Superior temporal gyrus (tissue), 1 donor: Measurements from ENCODE around the gene ACVR1B.

Experiments used
- DNase-seq: peaks from one replicate; pipeline ENCODE4 v3.0.0-alpha.2; 2016; ENCODE audit errors: extremely low spot score

Gene ACVR1B

DNA sequence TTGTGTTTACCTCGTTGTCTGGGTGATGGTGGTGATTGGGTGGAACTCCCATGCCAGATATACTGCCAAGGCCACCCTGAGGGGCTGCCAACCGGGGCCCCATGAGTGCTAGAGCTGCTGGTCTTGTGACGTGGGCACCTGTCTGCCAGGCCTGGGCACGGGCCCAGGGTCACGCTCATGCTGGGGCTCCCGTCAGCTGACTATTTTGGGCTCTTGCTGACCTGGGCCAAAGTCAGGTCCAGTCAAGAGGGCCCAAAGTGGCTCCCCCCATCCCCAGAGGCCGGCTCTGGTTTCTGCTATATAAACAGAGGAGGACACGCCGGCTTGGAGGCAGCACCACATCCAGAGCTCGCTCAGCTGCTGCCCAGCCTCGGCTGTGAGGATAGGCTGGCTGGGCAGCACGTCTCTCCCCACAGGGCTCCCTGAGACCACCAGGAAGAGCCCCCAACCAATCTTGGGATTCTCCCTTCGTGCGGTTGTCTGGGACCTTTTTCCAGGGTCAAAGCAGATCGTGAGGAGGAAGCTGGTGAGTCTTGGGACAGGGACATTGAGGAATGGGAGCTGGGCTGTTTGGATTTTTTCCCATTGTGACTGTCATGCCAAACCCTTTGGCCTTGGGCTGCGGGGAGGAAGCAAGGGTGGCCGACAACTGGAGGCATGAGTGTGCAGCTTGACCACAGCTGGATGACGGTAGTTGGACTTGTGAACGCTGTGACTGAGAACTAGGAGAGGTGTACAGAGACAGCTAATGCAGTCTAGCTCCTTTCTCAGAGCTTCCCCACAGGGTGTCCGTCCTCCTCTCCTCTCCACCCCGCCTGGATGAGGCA lies 92.1 kb downstream of the ACVR1B start:
- DNase-seq: no peak

DNA sequence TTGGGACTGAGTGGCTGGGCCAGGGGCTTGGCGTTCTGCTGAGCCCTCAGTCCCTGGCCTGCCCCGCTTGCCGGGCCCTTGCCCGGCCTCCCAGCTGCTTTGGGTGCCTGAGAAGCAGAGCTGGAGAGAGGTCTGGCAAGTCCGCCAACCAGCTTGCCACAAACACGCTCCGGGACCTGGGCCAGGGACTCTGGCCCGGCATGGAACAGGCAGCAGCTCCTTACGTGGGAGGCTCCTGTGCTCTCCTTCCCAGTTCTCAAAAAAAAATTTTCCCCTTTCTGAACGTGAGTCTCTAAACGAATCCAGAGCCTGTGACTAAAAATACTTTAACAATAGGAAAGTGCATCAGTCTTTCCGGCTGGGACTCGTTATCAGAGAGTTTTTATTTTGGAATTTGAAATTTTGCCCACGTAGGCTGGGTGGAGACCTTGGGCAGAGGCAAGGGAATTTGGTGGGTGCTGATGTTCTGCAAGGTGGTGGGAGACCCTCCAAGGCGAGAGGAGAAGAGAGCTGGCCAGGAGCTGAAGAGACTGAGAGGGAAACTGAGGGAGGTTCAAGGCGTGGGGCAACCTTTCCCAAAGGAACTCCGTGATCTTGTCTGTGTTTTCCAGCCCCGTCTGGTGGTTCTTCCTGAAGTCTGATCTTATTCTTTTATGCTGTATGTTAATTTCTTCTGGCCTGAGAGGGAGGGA lies 92.9 kb downstream of the ACVR1B start:
- peak; percentile 62 for DNase-seq

DNA sequence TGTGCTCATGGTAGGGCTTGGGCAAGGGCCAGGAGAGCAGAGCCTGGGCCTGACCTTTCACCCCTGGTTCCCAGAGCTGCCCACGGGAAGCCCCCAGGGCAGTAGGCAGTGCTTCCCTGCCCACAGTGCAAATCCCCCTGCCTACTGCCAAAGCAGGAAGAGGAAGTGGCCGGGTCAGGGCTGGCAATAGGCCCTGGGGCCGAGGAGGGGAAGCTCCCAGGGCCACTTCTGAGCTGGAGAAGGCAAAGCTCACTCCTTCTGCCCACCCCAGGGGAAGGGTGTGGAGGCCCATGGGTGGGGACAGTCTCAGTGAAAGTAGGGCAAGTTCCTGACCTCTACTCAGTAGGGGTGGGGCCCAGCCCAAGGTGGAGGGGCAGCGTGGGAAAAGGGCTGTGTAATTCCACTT lies 94.3 kb downstream of the ACVR1B start:
- no peak for DNase-seq
